ENCODE measurements around the gene TET3.
A peak's percentile ranks its signal among the peaks of the same experiment; 100 is the strongest.
"Not testable (repeated sequence)": the region's sequence is repeated elsewhere in the genome, so short reads cannot be mapped to it uniquely, and the experiment has no call there.

The TET3 gene

GRCh38 chr2:73984203-73984921, at the start of gene TET3:
Gene TET3, plus strand, starts transcription at chr2:73984910. Its CDS starts 1,494 bp downstream, at chr2:73986404.
- DNase-seq (ENCODE audit: low spot score): peak; percentile 56

- no peak for DNase-seq (ENCODE audit: low spot score)
Observed at GRCh38 chr2:73935641-73936040, 49.1 kb upstream of the TET3 start.

DNA sequence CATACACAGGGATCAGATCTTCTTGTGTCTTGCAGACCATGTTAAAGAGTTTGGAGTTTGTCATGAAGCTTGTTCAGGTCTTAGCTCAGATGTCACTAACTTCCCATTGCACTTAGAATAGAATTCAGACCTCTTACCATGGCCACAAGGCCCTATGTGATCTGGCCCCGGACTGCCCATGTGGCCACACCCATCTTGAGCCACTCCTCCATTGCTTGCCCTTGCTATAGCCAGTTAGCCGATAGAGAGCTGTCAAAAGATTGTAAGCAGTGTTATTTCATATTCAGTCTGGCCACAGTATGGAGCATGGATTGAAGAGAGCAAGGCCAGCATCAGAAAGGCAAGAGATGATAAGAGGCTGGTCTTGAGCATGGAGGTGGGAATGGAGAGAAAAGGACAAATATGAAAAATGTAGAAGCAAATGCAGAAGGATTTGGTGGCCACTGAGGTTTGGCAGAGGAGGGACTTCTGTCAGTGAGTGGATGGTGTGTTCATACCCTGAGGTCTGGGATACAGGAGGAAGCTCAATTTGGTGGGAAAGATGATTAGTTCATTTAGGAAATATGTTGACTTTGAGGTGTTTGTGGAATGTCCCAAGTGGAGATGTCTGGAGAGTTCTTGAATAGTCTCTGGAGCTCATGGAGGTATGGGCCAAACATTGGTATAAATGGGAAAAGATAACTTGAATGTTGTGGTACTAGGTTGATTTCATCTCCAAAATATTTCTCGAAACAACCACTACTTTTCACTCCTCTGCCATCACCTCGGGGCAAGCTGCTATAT, 47.4 kb upstream of the TET3 start:
- DNase-seq (ENCODE audit: low spot score): no peak

DNA sequence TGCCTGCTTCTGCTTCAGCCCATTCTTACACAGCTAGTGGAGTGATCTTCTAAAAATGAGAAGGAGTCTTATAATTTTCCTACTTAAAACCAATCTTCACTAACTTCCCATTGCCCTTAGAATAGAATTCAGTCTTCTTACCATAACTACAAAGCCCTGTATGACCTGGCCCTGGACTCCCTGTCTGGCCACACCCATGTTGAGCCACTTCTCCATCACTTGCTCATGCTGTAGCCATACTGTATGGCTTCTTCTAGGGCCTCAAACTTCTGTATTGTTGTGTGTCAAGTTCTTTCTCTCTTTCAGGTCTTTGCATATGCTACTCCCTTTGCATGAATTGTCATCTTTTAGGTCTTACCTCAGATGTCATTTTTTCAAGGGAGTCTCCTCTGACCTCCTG, 46.8 kb upstream of the TET3 start:
- no peak for DNase-seq (ENCODE audit: low spot score)

- peak; percentile 51 for DNase-seq (ENCODE audit: low spot score)
Observed at GRCh38 chr2:73938718-73939352, 45.9 kb upstream of the TET3 start.

DNA sequence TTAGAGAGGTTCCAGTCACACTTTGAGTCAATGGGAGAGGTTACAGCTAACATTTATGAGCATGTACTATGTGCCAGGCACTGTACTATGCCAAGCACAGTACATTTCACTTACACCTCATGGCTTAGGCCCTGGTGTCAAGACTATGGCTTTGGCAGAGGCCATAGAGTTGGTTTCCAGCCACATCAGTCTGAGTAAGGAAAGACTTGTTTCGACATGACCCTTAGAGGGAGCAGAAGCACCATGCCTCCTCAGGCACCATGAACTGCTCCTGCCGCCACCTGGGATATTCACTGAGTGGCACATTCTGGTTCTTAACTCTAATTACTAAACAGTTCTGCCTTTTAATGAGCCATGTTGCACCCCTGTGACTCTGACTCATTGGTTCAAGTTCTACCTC, 45.3 kb upstream of the TET3 start:
- no peak for DNase-seq (ENCODE audit: low spot score)

GRCh38 chr2:73940066-73940465, 44.6 kb upstream of the TET3 start:
- DNase-seq (ENCODE audit: low spot score): not testable (repeated sequence)

DNA sequence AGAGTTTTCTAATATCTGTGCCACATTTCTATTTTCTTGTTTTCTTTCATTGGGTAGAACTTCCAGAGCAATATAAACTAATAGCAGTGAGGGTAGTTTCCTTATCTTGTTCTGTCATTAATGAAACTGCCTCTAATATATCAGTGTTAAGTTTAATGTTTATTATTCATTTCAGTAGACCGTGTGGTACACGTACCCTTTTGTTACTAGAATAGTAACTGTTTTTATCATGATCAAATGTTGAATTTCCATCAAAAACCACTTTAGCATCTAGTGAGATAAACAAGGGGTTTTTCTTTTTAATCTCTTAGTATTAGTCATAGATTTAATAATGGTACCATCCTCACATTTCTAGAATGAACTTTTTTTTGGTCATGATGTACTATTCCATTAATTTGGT, 42.0 kb upstream of the TET3 start:
- no peak for DNase-seq (ENCODE audit: low spot score)

DNA sequence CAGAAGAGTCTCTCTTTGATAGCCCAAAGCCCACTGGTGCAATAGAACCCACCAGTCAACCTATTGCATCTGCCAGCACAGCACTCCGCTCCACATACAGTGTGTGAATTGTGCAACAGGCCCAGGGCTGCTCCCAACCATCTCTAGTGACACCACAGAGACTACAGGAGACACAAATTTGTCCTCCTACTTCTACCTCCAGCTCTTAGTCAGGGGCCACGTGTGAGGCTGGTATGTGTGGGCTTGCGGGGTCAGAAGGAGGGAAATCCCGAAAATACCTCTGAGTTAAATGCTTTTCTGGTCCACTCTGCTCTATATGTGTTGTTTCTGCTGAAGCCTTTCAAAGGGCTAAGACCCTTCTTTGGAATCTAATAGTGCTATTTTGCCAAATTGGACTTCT, 40.0 kb upstream of the TET3 start:
- DNase-seq (ENCODE audit: low spot score): peak; percentile 25

GRCh38 chr2:73946215-73946614, 38.5 kb upstream of the TET3 start:
- no peak for DNase-seq (ENCODE audit: low spot score)

DNA sequence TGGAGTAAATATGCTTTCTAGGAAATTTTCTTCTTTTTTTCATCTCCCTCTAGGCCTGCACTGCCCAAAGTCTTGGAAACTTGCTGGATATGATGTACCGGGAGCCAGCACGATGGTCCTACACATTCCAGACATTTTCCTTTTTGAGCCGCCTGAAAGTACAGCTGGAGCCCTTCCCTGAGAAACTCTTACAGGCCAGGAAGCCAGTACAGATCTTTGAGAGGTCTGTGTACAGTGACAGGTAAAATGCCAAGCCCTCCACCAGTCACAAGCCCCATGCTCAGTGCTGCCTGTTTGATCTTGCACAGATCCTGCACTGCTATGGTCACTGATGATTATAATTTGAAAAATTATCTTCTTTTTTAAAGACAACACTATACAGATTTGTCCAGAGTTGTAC, 38.0 kb upstream of the TET3 start:
- DNase-seq (ENCODE audit: low spot score): no peak

DNA sequence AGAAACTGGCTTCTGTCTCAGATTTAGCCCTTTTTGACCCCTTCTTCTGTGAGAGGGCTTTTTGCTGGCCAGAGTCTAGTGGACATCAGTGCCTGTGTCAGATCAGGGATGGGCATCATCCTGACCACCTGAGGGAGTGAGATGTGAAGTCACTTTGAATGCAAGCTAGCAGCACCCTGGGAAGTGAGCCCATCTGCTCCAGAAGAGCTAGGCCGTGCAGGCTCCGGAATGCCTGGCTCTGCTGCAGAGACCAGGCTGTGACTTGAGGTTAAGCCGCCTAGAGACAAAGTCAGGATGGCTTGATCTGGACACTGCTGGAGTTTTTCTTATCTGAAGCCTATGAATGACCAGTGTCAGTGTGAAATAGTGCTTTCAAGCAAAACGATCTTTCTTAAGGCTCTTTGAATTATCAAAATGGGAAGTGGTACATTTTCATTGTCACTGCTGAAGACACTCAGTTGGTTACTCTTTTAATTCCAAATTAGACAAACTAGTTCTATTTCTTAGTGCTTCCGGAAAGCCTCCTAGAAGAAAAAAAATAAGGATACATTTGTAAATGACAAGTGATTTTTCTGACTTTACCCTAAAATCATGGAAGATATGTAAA, 37.2 kb upstream of the TET3 start:
- no peak for DNase-seq (ENCODE audit: low spot score)

DNA sequence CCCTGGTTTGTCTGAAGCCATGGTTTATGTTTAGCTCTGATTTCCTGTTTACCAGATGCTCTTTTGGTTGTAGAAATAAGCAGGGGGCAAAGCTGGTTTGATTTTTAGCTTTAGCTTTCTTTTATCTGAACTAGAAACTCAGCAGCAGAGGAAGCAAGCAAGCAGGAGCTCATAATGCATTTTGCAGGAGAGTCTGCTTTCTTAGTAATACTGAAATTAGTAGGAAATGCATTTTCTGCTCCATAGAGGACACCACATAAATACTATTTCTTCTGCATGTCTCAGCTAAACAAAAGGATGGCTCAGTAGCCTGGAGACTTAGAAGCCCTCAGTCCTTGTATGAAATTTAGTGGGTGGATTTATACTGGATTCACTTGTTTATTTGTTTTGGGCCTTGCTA, 34.9 kb upstream of the TET3 start:
- DNase-seq (ENCODE audit: low spot score): peak; percentile 25

DNA sequence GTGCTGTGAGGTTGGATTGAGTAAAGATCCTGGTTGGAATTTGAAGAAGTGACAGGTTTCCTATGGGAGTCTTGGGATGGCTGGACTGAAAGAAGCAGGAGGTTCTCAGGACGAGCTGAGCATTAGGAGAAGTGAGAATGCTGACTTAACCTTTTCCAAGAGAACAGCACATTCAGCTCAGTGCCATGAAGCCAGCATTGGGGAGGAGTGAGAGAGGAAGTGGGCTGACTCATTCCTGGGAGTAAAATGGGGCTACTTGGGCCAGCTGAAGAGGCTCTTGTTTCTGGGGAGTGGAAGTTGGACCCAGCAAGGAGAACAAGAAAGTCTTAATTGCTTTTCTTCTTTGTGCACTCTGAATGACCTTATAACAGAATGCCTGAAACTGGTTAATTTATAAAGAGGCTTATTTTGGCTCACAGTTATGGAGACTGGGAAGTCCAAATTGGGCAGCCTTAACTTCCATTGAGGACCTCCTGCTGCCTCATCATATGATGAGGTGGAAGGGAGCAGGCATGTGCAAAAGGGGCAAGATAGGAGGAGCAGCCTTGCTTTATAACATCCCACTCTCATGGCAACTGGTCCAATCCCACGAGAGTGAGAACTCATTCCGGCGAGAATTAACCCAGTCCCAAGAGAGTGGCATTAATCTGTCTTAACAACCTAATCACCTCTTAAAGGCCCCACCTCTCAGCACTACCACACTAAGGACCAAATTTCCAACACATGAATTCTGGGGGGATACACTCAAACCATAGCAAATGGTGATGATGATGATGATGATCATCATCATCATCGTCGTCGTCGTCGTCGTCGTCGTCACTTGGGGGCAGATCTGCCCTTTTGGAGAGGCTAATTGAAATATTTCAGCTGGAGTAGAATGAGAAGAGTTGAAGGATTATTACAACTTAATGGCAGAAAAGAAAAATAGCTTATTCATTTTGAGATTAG, 31.9 kb upstream of the TET3 start:
- DNase-seq (ENCODE audit: low spot score): no peak

DNA sequence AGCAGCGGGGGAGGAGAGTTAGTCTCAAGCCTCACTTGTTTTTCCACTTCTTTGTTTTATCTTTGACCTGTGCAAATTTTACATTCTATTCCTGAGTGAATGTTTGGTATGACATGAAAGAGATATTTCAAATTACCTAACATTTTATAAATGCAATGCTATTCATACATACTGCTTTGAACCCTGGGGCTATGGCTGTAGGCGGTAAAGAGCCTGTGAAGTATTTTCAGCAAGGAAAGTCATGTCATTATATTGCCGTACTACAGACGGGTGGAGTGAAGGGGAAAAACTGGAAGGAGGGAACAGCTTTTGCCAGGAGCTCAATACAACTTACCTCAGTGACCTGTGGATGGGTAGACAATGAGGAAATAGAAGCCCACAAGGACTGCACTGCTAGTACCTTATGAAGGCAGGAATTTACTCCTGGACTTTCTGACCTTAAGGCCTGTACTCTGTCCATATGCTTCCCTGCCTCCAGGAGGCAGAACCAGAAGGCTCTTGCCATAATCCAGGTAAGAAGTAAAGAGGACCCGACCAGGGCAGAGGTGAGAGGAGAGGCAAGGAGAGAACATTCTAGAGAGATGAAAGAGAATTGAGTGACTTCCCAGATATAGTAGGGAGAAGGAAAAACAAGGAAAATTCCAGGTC, 28.4 kb upstream of the TET3 start:
- no peak for DNase-seq (ENCODE audit: low spot score)

GRCh38 chr2:73961274-73961673, 23.4 kb upstream of the TET3 start:
- DNase-seq (ENCODE audit: low spot score): no peak

DNA sequence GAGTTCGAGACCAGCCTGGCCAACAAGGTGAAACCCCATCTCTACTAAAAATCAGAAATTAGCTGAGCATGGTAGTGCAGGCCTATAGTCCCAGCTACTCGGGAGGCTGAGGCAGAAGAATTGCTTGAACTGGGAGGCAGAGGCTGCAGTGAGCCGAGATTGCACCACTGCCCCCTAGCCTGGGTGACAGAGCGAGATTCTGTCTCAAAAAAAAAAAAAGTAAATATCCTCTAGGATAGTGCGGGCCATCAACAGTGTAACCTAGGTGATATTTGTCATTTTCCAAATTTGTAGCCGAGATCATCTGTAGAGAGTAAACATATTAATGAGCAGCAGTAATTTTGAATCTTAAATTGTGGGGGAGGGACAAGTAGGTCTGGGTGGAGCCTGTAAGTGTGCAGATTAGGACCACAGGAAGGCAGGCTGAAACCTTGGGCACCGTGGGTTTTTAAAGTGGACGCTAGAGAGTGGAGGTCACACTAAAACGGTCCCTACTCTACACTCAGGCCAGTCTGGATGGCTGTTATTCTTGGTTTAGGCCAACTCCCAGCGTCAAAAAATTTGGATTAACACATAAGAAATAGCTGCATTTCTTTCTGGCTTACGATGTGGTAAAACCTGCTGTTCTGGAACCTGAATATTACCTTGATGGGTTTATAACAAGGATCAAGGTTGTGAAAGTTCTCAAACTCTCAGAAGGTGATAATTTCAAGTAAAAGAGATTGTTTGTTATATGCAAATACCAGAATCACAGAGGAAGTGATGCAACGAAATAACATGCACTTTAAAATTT, 22.7 kb upstream of the TET3 start:
- DNase-seq (ENCODE audit: low spot score): no peak

DNA sequence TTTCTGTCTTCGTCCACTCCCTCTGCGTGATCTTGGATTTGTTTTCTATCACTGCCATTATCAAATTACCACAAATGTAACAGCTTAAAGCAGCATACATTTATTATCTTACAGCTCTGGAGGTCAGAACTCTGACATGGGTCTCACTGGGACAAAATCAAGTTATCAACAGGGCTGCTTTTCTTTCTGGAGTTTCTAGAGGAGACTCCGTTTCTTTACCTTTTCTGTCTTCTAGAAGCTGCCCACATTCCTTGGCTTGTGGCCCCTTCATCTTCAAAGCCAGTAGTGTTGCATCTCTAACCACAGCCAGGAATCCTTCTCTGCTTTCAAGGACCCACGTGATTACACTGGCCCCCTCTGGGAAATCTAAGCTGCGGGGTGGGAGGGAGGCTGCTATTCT, 21.9 kb upstream of the TET3 start:
- no peak for DNase-seq (ENCODE audit: low spot score)

DNA sequence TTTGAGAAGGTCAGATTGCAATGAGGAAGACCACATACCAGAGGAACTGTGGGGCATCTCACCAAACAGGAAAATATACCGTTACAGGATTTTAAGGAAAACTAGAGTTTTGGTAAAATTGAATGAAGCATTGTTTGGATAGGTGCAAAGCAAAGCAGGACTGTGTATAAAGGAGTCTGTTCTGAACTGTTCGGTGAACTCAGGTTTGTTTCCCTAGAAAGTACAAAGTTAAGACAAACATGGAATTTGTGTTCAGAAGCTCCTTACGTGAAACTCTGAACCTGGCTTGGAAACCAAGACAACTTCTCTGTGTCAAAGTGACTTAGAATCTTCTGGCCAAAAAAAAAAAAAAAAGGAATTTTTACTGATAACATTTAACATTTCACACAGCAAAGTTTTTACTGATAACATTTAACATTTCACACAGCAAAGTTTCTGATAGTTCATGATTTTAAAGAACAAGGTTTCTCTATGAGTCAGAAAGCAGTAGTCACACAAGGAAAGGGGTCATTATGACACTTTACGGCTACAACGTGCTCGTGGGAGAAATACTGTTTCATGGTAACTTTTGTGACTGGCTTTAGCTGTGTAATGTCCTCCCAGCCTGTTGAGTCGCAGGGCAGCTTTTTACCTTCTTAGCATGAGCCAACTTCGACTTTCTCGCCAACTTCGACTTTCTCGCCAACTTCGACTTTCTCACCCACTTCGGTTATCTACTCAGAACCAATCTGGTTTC, 21.2 kb upstream of the TET3 start:
- peak; percentile 76 for DNase-seq (ENCODE audit: low spot score)

DNA sequence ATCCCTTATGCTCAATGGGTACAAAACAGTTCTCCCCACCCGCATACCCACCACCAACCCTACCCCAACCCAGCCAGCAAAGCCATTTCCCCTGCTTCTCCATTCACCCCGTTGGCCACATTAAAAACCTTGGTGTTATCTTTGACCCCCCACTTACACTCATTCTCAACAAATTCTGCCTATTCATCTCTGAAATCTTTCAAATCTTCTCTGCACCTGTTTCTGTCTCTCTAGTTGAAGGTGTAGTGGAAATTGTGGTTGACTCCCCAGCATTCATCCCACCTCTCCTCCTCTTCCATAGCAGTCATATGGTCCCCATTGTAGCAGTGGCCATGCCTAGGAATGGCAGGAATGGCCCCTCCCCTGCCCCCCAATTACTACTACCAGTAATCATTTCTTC, 20.5 kb upstream of the TET3 start:
- DNase-seq (ENCODE audit: low spot score): no peak
